ENCODE measurements around the gene SGPL1. TPM values are rescaled to one million over a fixed set of nuclear protein-coding genes. Genes with fewer than 3 reads are reported as not detected.

The SGPL1 gene
- total and polyA plus RNA-seq, 10 of the 15 experiments (the other 5 are each of a cell fraction or from before 2014, with no cell fraction given) = 4.9 to 20.7 (median 10.6) TPM

DNA sequence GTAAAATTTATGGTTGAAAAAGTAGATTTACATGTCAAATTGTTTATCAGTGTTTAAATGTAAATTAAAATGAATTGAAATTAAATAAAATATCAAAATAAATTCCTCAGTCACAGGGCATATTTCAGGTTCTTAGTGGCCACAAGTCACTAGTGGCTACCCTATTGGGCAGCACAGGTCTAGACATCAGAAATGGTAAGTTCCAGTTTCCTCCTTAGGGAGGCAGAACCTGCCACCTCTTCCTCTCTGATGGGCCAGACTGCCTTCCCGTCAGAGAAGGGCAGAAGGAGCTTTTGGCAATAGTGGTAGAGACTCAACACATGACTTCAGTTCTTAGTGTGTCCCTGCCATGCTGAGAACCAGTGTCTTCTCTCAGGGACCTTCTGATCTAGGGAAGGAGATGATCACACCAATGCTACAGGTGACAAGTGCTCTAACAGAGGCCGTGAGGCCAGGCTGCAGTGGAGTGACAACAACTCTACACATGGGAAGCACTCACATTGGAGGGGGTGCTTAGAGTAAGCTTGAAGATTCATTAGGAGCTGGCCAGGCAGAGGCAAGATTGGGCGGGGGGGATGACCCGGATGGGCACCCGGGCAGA, 87.0 kb downstream of the SGPL1 start:
- WGBS (ENCODE audit: insufficient coverage, insufficient replicate concordance, low lambda C conversion rate, missing lambda C conversion rate) = 65% methylated on average over 5 of the region's 5 CpGs
- intact Hi-C loops (cut with micrococcal nuclease; ENCODE audit: unreplicated experiment) = loop anchor here (1.0 to 2.0 kb wide), 2 partner anchors 307 to 382 kb away; no protein-coding TSS in a partner anchor
- Histone ChIP-seq H3K9ac (ENCODE audit: control insufficient read depth, insufficient read depth, low read length) (no peak overlapping the region), H3K9me3 (replicated peaks; ENCODE audit: control insufficient read depth, insufficient read depth, low read length) (no peaks in the 10 kb centered on the region), H3K27ac (ENCODE audit: control insufficient read depth, insufficient read depth) (no peak overlapping the region), H3K4me2 (ENCODE audit: control insufficient read depth, insufficient read depth) (no peak overlapping the region), H3K27me3 (replicated peaks in 1 of 2; ENCODE audit: control insufficient read depth in 2 of 2, insufficient read depth in 2 of 2, low read length in 1 of 2) (0 out of 4 replicates have a peak, but pooled peaks cover 2% of the 10 kb centered on the region in 2 experiments), H3K79me2 (ENCODE audit: control insufficient read depth, insufficient read depth, low read length) (no peaks in the 10 kb centered on the region), H3K4me1 (ENCODE audit: control insufficient read depth, insufficient read depth, low read length) (no peaks in the 10 kb centered on the region), H4K20me1 (ENCODE audit: control insufficient read depth, insufficient read depth) (no peaks in the 10 kb centered on the region), H3K4me3 (no peak overlapping the region), H2AFZ (ENCODE audit: control insufficient read depth, low read depth, low read length) (no peak overlapping the region), H3K36me3 (ENCODE audit: control insufficient read depth in 2 of 2, insufficient read depth in 2 of 2, low read length in 1 of 2) (no peaks in the 10 kb centered on the region)
- ATAC-seq (peak; percentile 38; the same call in 2 of the 3 replicates), DNase-seq (ENCODE audit: low read depth, low spot score) (no peak), FAIRE-seq (no peak)
- in situ Hi-C loops (cut with MboI) = no loop called here
- BruUV-seq (replicated peaks) = no TSS peak
- ChIA-PET POLR2A (no interaction called here), CTCF (interaction anchor here (0.8 to 3.7 kb wide), 20 partner anchors 9 to 382 kb away, joined by 3 to 20 read pairs (median 3); no protein-coding TSS in a partner anchor), SMC1A (ENCODE audit: uncharacterized antibody, unreplicated experiment) (no interaction called here), RAD21 (ENCODE audit: unreplicated experiment) (interaction anchor here (1.4 to 2.4 kb wide), 2 partner anchors 304 to 373 kb away, joined by 4 to 5 read pairs; no protein-coding TSS in a partner anchor)
- TF ChIP-seq, protein P1, sequence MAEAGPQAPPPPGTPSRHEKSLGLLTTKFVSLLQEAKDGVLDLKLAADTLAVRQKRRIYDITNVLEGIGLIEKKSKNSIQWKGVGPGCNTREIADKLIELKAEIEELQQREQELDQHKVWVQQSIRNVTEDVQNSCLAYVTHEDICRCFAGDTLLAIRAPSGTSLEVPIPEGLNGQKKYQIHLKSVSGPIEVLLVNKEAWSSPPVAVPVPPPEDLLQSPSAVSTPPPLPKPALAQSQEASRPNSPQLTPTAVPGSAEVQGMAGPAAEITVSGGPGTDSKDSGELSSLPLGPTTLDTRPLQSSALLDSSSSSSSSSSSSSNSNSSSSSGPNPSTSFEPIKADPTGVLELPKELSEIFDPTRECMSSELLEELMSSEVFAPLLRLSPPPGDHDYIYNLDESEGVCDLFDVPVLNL (IDR thresholded peaks at IDR 0.05; ENCODE audit: low read depth, low read length) = no peak
- no peak for TF ChIP-seq NR2C1 (IDR thresholded peaks at IDR 0.05)
- no peak for TF ChIP-seq RAD51 (IDR thresholded peaks at IDR 0.05)
- no peak for TF ChIP-seq NFYB (IDR thresholded peaks at IDR 0.05; ENCODE audit: insufficient read depth, low read depth, low read length)
- TF ChIP-seq RBBP5 (conservative IDR thresholded peaks at IDR 0.05) = no peak
- TF ChIP-seq ZZZ3 (IDR thresholded peaks at IDR 0.05; ENCODE audit: control insufficient read depth, insufficient read length, low read depth) = no peak
- TF ChIP-seq CREB1 (IDR thresholded peaks at IDR 0.05; ENCODE audit: low read depth) = no peak
- no peak for TF ChIP-seq SMAD1 (IDR thresholded peaks at IDR 0.05; ENCODE audit: low read depth, partially characterized antibody)
- TF ChIP-seq, protein P2, sequence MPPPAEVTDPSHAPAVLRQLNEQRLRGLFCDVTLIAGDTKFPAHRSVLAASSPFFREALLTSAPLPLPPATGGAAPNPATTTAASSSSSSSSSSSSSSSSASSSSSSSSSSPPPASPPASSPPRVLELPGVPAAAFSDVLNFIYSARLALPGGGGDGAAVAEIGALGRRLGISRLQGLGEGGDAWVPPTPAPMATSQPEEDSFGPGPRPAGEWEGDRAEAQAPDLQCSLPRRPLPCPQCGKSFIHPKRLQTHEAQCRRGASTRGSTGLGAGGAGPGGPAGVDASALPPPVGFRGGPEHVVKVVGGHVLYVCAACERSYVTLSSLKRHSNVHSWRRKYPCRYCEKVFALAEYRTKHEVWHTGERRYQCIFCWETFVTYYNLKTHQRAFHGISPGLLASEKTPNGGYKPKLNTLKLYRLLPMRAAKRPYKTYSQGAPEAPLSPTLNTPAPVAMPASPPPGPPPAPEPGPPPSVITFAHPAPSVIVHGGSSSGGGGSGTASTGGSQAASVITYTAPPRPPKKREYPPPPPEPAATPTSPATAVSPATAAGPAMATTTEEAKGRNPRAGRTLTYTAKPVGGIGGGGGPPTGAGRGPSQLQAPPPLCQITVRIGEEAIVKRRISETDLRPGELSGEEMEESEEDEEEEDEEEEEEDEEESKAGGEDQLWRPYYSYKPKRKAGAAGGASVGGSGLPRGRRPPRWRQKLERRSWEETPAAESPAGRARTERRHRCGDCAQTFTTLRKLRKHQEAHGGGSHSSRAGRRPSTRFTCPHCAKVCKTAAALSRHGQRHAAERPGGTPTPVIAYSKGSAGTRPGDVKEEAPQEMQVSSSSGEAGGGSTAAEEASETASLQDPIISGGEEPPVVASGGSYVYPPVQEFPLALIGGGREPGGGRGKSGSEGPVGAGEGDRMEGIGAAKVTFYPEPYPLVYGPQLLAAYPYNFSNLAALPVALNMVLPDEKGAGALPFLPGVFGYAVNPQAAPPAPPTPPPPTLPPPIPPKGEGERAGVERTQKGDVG (CRISPR knock-in tag; IDR thresholded peaks at IDR 0.05) = no peak
- TF ChIP-seq SIN3A (IDR thresholded peaks at IDR 0.05; ENCODE audit: low read depth, low read length) = no peak
- no peak for TF ChIP-seq BACH1 (IDR thresholded peaks at IDR 0.05; ENCODE audit: borderline replicate concordance)
- TF ChIP-seq YY1 (IDR thresholded peaks at IDR 0.05; ENCODE audit: low read depth, low read length) = no peak
- TF ChIP-seq, protein P3, sequence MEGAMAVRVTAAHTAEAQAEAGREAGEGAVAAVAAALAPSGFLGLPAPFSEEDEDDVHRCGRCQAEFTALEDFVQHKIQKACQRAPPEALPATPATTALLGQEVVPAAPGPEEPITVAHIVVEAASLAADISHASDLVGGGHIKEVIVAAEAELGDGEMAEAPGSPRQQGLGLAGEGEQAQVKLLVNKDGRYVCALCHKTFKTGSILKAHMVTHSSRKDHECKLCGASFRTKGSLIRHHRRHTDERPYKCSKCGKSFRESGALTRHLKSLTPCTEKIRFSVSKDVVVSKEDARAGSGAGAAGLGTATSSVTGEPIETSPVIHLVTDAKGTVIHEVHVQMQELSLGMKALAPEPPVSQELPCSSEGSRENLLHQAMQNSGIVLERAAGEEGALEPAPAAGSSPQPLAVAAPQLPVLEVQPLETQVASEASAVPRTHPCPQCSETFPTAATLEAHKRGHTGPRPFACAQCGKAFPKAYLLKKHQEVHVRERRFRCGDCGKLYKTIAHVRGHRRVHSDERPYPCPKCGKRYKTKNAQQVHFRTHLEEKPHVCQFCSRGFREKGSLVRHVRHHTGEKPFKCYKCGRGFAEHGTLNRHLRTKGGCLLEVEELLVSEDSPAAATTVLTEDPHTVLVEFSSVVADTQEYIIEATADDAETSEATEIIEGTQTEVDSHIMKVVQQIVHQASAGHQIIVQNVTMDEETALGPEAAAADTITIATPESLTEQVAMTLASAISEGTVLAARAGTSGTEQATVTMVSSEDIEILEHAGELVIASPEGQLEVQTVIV (IDR thresholded peaks at IDR 0.05; ENCODE audit: borderline replicate concordance, partially characterized antibody) = no peak
- TF ChIP-seq NR2C2 (IDR thresholded peaks at IDR 0.05; ENCODE audit: borderline replicate concordance, control insufficient read depth, insufficient read length, low read depth) = no peak
- TF ChIP-seq ZBED1 (IDR thresholded peaks at IDR 0.05; ENCODE audit: borderline replicate concordance) = no peak
- TF ChIP-seq MYC (IDR thresholded peaks at IDR 0.05; ENCODE audit: insufficient read depth, insufficient read length, insufficient replicate concordance, low read length, severe bottlenecking) = no peak

Measured in GM12878 (cell line).